T-helper 2 cell treated with Interferon-gamma antibody and Interleukin-4, amounts not matched to agents 100 ng/mL and 5 ng/mL, for 36 hours (primary cell): Measurements from ENCODE around the gene UBA3. TPM values are rescaled to one million over a fixed set of nuclear protein-coding genes. Genes with fewer than 3 reads are reported as not detected.

Experiments used
- intact Hi-C: fragments of 100-400 bp; cut with micrococcal nuclease; formaldehyde crosslinking; loops from one replicate; pipeline ENCODE4 v1.15.1; 2023
- total RNA-seq: library from RNA; stranded (reverse); gene quantifications from 2 replicates; pipeline ENCODE4 v1.2.3, GENCODE V29; 2022

Gene UBA3
- total RNA-seq, 1 donor from 2014 or later = 114 TPM

DNA sequence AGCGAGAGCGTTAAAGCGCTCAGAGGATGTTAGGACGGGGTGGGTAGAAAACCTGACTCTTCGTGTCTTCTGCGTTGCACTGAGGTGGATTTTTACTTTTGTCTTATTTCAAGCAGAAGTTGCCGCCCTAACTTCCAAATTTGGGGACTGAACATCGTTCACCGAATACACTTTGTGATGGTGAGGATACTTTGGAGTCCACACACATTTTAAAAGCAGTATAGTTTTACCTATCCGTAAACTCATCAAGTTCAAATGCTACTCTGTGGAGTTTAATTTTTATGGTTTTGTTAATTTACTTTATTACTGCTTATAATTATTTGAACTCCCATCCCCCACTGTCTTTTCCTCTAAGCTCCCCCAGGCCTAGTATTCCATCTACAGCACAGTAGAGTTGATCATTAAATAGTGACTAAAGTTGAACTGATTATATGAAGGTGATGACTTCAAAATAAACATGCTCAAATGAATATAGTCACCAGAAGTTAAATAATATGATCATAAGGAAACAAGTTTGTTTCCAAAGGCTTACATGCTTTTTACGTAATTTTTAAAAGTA lies 66.1 kb downstream of the UBA3 start:
- intact Hi-C loops = loop anchor here (5.0 to 10.0 kb wide), 2 partner anchors 183 to 291 kb away; no protein-coding TSS in a partner anchor

DNA sequence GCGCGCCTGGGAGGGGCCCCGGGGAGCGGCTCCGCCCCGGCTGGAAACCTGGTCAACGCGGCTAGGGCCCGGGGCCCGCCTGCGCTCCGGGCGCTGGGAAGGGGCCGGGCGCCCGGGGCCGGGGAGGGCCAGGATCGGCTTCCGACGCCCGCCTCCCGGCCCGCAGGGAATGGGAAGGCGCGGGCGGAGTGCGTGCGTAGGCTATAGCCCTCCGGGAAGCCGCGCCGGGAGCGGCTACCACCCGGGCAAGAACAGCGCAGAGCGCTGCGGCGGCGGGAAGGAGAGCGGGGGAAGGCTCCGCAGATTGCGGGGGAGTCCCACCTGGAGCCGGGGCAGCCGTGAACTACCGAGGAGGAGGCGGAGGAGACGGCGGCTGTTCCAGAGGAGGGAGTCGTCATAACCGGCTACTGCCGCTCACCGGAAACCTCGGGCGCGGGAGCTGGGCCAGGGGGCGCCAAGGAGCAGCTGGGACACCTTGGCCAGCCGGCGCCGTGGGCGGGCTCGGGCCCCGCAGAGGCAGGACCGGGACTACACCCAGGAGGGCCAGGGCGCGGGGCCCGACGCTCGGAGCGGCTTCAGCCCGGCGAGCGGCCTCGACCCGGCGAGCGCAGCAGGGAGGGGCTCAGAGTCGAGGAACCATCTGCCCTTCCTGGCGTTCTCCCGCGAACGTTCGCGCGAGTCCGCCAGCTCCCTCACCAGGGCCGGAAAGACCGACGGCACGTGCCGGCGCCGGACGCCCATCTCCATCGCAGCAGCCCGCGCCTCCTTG lies 66.7 kb downstream of the UBA3 start, which contains the start of gene EOGT:
TSS of gene EOGT (minus strand) at position 432 of the 769 bp plus-strand sequence. CDS start 3,838 bp downstream, outside the sequence.
- intact Hi-C loops = loop anchor here (2.0 to 10.0 kb wide), 4 partner anchors 39 to 291 kb away; partner anchors contain the start of genes ARL6IP5 and TMF1

GRCh38 chr3:69012800-69013252 lies 67.3 kb downstream of the UBA3 start:
- intact Hi-C loops = loop anchor here (2.0 to 10.0 kb wide), 4 partner anchors 40 to 292 kb away; partner anchors contain the start of genes ARL6IP5 and TMF1

DNA sequence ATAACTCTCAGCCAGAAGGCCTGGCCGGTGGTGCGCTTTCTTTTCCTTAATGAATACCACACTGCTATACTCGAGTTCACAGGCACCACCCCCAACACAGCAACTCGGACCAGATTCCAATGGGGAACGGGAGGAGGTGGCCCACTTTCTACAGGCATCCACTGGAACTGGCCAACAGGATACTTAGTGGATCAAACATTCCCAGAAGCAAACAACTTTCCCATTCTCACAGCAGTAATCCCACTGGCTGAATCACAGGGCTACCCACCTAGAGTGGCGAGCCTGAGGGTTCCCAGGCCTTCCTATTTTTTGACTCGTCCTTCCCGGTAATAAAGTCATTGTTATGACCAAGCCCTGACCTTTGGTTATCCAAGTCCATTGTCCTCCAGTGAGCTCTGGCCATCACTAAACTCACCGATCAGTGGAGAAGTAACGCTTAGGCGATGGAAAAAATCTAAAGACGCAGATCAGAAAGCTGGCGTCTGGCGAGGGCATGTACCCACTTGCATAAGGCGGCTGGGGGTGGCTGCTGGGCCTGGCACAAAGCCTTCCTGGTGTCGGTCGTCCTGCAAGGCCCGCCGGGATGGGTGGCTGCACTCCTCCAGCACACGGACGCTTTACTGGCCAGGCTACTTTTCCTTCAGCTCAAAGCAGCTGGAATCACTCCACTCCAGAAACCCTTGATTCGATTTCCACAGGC lies 67.9 kb downstream of the UBA3 start:
- intact Hi-C loops = loop anchor here (2.0 to 10.0 kb wide), 4 partner anchors 41 to 293 kb away; partner anchors contain the start of genes ARL6IP5 and TMF1

- intact Hi-C loops = loop anchor here (5.0 to 10.0 kb wide), 2 partner anchors 186 to 294 kb away; no protein-coding TSS in a partner anchor
Measured at GRCh38 chr3:69011096-69011730, 69.0 kb downstream of the UBA3 start.

GRCh38 chr3:69009559-69010410 lies 70.4 kb downstream of the UBA3 start:
- intact Hi-C loops = loop anchor here (5.0 to 10.0 kb wide), 2 partner anchors 188 to 295 kb away; no protein-coding TSS in a partner anchor

GRCh38 chr3:69008980-69009379 lies 71.2 kb downstream of the UBA3 start:
- intact Hi-C loops = no loop called here

DNA sequence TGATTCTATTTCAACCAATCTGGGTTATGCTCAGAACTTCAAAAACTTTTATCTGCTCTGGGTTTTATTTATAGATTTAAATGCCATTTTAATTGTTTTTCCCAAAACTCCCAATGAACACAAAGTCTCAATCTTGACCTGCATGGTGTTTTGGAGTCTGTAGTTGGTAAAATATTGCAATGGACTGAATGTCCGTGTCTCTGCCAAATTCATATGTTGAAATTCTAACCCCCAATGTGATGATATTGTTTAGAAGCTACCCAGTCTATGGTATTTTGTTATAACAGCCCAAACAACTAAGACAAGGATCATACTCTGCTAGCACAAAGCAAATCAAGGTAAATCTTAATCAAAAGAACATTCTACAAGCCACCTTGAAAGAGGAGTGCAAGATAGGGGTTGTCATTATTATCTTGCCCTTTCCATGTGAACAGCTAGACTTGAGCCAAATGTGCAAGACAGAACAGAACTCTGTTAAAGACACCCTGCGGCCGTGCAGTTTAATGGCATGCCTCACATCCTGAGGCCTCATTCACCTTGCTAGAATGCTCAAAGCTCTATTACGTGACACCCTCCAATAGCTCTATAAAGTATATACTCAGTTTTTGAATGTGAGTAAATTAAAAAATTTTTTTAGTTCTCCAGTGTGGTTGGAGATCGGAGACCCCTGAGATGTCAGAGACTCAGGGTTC lies 74.2 kb downstream of the UBA3 start:
- intact Hi-C loops = no loop called here

- intact Hi-C loops = no loop called here
Measured at GRCh38 chr3:69005071-69005790, 74.9 kb downstream of the UBA3 start.

Other genes starting within 250 kb of the UBA3 start
- gene TAFA4, start 147.8 kb downstream of the UBA3 start, total RNA-seq = not detected in 2 replicates
- gene EOGT, start 66.7 kb downstream of the UBA3 start, total RNA-seq = 14.2 and 15.0 TPM in 2 replicates
- 40.6 and 43.2 TPM in 2 replicates for gene TMF1, start 28.0 kb downstream of the UBA3 start, total RNA-seq
- 156 and 160 TPM in 2 replicates for gene ARL6IP5, start 4.6 kb upstream of the UBA3 start, total RNA-seq
- not detected in 2 replicates for gene LMOD3, start 42.2 kb upstream of the UBA3 start, total RNA-seq